GM21381 (cell line): Measurements from ENCODE around the gene CREB5.

ENCODE experiments used
- ATAC-seq: cut with Tn5 transposase; IDR thresholded peaks from one replicate; pipeline ENCODE4 v1.9.1; 2021; ENCODE audit warnings: mild to moderate bottlenecking, moderate library complexity; ENCODE audit not compliant: unreplicated experiment

The CREB5 gene

DNA sequence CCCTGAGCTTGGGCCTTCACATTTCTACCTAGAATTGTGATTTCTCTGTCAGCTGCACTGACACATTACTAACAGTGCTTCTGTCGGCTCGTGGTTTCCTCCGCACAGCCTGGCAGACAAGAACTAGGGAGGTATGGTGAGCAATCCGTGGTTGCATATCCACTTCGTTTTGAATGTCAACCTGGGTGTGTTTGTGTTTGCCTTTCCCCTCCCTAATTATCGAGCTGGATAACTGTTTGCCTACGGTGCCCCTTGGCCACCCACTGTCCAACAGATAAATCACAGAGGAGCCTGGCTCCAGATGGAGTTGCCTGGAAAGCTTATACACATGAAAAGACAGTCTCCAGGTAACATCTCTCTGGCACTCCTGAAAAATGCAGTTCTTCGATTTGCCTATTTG lies 317.0 kb downstream of the CREB5 start:
- ATAC-seq, result no peak

DNA sequence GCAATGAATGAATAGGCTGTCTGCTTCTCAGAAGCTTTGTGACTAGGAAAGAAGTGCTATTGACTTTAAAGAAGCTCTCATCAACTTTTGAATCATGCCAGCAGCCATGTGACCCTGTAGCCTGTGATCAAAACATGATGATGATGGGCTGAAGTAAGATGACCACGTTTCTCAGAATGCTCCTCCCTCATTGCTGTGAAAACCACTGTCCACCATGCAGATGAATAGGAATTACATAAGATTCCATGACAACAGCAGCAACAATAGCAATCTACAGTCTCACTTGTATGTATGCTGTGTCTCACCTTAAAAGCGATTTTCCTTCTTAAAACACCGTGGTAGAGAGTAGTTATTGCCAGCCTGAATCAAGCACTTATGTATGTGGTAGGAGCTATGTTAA lies 317.4 kb downstream of the CREB5 start:
- no peak for ATAC-seq

GRCh38 chr7:28731092-28731658 lies 318.9 kb downstream of the CREB5 start:
- ATAC-seq, result no peak

DNA sequence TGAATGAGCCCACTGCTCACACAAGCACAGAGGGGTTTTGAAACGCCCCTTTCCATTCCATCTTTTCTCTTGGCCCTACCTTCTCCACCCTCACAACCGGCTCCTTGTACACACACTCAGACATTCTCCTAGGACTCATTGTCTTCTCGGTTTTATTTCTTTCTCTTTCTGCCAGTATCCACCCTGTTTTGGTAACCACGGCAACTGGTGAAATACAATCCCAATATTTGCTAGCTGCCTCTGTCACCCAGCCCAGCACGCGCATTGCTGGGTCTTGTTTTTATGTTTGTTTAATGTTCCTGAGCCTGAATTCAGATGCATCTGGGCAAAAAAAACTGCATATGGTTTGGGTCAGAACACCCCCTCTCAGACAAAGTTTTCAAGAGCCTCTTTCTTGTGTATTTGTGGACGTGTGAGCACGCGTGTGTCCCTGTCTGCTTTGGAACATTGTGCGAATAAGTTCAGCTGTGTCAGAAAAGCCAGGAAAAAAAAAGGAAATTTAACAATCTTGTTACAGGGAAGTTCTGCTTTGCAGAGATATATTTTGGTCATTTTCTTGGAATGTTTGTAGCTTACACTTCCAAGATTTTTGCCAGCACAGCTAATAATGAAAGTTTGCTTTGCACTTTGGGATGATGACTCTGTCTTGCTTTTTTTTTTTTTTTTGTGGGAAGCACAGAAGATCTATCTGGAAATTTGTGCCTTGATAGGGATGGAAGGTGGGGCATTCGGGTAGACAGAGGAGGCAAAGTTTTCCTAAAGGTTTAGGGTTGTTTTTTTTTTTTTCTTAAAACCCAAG lies 320.0 kb downstream of the CREB5 start:
- ATAC-seq, result no peak

- ATAC-seq, result no peak
Observed at GRCh38 chr7:28733035-28733434, 320.7 kb downstream of the CREB5 start.

GRCh38 chr7:28738412-28738811 lies 326.1 kb downstream of the CREB5 start:
- no peak for ATAC-seq

DNA sequence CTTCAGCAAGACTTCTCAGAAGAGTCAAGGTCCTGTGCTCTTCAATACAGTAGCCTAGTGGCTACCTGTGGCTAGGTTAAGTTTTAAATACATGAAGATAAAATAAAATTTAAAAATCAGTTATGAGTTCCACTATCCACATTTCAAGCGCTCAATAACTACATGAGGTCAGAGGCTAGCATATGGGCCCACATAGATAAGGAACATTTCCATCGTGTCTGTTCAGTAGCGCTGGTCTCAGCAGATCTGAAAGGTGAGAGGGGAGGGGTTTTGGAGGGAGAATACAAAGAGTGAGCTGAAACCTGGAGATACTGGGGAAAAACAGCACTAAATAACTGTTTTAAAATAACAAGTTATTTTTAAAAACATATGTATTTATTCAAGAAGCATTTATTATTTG lies 326.8 kb downstream of the CREB5 start:
- ATAC-seq, result no peak

GRCh38 chr7:28739826-28740225 lies 327.5 kb downstream of the CREB5 start:
- ATAC-seq, result no peak

GRCh38 chr7:28744951-28745350 lies 332.6 kb downstream of the CREB5 start:
- no peak for ATAC-seq

DNA sequence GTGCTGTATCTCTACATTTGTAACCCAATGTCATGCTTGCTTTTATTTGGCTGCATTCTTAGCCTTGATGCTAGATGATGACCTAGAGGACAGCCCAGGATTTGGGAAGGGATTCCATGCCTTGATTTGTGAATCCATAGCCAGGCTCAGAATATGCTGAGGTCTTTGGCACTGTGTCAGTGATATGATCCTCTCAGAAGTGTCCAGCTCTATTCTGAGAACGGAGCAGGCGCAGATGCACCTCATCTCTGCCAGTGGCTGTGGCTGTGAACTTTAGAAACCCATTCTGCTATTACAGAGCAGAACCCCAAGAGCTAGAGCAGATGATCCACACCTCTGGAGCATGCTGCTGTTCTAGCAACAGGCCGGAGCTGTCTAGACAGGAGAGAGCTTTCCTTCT lies 333.0 kb downstream of the CREB5 start:
- ATAC-seq, result no peak

DNA sequence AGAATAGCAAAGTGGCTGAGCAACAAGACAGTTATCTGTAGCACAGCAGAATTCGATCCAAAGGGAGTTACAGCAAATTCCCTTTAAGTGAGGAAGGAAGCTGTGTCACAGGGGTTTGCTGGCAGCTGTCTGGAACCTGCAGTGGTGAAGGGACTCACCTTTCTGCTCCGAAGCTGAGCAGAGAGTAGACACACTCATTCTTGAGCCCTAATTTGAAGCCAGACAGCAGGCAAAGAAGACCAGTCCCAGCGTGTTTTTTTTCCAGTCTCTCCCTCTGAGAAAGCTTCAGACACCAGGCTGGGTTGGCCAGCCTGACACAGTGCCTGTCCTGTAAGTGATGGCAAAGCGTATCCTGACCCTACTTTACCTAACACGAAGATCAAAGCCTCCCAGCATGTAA lies 335.1 kb downstream of the CREB5 start:
- no peak for ATAC-seq

GRCh38 chr7:28747854-28748253 lies 335.5 kb downstream of the CREB5 start:
- no peak for ATAC-seq

DNA sequence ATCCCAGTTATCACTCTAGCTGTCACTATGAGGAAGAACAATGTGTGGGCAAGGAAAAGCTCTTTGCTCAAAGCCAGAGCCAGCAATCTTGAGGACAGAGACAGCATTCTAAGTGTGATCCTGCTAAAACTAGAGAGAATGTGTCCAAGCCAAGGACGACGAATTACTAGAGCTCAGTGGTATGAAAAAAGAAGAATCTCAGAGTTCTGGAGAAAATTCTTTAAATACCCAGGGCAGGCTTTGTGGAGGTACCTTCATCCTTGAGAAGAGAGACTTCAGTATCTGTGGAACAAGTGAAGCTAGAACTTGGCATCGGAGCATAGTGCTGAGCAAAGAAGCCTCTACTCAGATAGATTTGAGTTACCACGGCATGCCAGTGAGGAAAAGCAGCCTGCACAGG lies 336.0 kb downstream of the CREB5 start:
- ATAC-seq, result no peak

- no peak for ATAC-seq
Observed at GRCh38 chr7:28748933-28749584, 336.7 kb downstream of the CREB5 start.

GRCh38 chr7:28749638-28750037 lies 337.3 kb downstream of the CREB5 start:
- no peak for ATAC-seq

GRCh38 chr7:28750981-28751380 lies 338.7 kb downstream of the CREB5 start:
- no peak for ATAC-seq

DNA sequence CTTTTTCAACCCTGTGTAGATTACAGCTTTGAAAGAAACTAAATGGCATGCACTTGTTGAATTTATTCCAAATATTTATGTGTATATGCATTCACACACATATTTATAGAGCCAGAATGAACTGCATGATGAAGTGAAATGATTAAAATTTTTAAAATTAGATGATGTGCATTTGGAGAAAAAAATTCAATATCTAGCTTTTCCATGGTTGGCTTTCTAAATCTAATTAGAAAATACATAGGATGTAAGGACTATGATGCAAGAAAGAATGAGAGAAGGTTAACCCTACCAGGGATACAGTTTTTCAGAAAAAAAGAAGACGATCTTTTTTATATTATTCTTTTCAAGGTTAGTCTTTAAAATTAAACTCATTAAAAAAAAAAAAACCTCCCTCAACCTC lies 341.3 kb downstream of the CREB5 start:
- ATAC-seq, result no peak

- no peak for ATAC-seq
Observed at GRCh38 chr7:28754027-28754426, 341.7 kb downstream of the CREB5 start.

DNA sequence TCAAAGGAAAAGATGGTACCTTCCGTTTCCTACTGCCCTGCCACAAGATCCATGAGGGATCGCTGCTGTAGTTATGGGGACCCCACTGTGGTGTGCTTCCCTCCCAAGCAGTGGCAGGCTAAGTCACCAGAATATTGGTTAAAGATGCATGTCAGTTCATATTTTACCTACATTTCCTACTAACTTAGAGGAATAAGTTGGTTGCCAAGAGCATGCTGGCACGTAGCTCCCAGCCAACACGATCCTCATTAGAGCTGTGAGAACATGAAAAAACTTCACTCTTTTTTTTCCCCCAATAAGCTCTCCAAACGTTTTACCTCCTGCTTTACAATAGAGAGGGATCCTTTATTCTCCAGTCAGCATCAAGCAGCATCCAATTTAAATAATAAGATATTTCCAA lies 342.1 kb downstream of the CREB5 start:
- no peak for ATAC-seq

- ATAC-seq, result no peak
Observed at GRCh38 chr7:28755255-28755654, 342.9 kb downstream of the CREB5 start.

DNA sequence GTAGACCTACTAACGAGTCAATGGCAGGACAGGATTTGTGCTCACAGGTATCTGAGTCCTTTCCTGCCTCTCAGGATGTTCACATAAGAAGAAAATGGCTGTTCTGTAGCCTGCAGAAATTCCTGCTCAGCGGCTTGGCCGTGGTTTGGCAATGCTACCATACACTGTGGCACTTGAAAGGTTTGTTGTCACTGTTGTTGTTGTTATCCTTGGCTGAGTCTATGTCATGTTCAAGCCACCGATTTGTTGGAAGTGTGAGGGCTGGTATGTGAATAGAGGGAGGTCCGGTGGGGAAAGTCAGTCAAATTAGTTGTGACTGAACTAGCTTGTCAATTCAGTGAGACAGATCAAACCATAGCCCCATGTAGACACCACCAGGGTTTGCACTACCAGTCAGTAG lies 345.9 kb downstream of the CREB5 start:
- ATAC-seq, result no peak

DNA sequence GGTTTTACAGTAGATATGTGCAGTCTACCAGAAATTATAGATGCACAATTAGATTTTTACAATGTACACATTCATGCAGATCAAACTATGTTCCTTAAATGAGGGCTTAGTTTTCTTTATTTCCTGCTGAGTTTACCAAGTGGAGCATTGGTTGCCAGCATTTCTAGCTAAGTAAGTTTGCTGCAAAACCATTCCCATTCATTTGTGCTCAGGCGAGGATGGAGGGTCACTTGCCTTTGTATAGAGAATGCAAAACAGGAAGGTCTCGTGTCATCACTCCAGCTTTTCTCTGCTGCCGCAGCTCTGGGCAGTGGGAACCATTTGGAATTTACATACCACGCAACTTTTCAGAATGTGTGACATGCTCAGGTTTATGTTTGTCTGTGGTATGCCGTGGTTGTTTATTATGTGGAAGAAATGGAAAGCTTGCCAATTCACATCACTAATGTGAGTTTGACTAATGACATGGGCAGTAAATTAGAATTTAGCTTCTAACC lies 347.2 kb downstream of the CREB5 start:
- no peak for ATAC-seq
